Gastroesophageal sphincter (tissue), 3 donors: ENCODE data around the gene MRPL23.

ENCODE experiments used
- POLR2A ChIP-seq, 2 donors: fragments of 450-650 bp; IDR thresholded peaks; one replicate each; pipeline ENCODE4 v1.6.1; 2017; ENCODE audit warnings: antibody characterized with exemption in 2 of 2, mild to moderate bottlenecking in 2 of 2, moderate library complexity in 1 of 2
- TF ChIP-seq, protein P1 (sequence below), 4 experiments: fragments of 200-600 bp in 2 of 4; fragments of 450-650 bp in 2 of 4; sonication (generic) in 1 of 4; IDR thresholded peaks; one replicate each; pipeline ENCODE4 v1.5.1; 2017 to 2019; ENCODE audit warnings: antibody characterized with exemption in 4 of 4, mild to moderate bottlenecking in 2 of 4, moderate library complexity in 2 of 4

GRCh38 chr11:1923201-1923956 lies 23.8 kb upstream of the MRPL23 start:
- TF ChIP-seq, protein P1, sequence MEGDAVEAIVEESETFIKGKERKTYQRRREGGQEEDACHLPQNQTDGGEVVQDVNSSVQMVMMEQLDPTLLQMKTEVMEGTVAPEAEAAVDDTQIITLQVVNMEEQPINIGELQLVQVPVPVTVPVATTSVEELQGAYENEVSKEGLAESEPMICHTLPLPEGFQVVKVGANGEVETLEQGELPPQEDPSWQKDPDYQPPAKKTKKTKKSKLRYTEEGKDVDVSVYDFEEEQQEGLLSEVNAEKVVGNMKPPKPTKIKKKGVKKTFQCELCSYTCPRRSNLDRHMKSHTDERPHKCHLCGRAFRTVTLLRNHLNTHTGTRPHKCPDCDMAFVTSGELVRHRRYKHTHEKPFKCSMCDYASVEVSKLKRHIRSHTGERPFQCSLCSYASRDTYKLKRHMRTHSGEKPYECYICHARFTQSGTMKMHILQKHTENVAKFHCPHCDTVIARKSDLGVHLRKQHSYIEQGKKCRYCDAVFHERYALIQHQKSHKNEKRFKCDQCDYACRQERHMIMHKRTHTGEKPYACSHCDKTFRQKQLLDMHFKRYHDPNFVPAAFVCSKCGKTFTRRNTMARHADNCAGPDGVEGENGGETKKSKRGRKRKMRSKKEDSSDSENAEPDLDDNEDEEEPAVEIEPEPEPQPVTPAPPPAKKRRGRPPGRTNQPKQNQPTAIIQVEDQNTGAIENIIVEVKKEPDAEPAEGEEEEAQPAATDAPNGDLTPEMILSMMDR (IDR thresholded peaks at IDR 0.05) = no peak
- TF ChIP-seq POLR2A (IDR thresholded peaks at IDR 0.05) = no peak
